Lower lobe of right lung (tissue), 2 donors: Measurements from ENCODE around the gene LENG8. TPM values are rescaled to one million over a fixed set of nuclear protein-coding genes. Genes with fewer than 3 reads are reported as not detected.
"Not testable (repeated sequence)": the region's sequence is repeated elsewhere in the genome, so short reads cannot be mapped to it uniquely, and the experiment has no call there.

Experiments used
- ATAC-seq, 2 donors: fragments of 200-7000 bp; cut with Tn5 transposase; one replicate each; pipeline ENCODE4 v1.9.1; 2020 to 2022; ENCODE audit warnings: mild to moderate bottlenecking in 2 of 2, moderate library complexity in 2 of 2
- DNase-seq: peaks from one replicate; pipeline ENCODE4 v3.0.0-alpha.2; 2020
- H3K27ac ChIP-seq: fragments of 200-600 bp; one replicate; pipeline ENCODE4 v1.8.0; 2022
- H3K27me3 ChIP-seq: fragments of 200-600 bp; one replicate; pipeline ENCODE4 v1.8.0; 2022; ENCODE audit warnings: low read depth
- H3K36me3 ChIP-seq: fragments of 200-600 bp; one replicate; pipeline ENCODE4 v1.8.0; 2022; ENCODE audit warnings: mild to moderate bottlenecking
- H3K4me1 ChIP-seq: fragments of 200-600 bp; one replicate; pipeline ENCODE4 v1.8.0; 2022
- H3K4me3 ChIP-seq: fragments of 200-600 bp; one replicate; pipeline ENCODE4 v1.8.0; 2022; ENCODE audit warnings: mild to moderate bottlenecking
- H3K9me3 ChIP-seq: fragments of 200-600 bp; one replicate; pipeline ENCODE4 v1.8.0; 2022
- CTCF ChIP-seq: fragments of 200-600 bp; IDR thresholded peaks from one replicate; pipeline ENCODE4 v1.8.0; 2022; ENCODE audit warnings: antibody characterized with exemption, mild to moderate bottlenecking
- intact Hi-C: fragments of 100-400 bp; cut with DNase I; formaldehyde crosslinking; loops from one replicate; pipeline ENCODE4 v1.11.0; 2022
- total RNA-seq: library from RNA; stranded (reverse); fragmentation: NEBNext Ultra II Directional; extraction: Animal tissue kit (Norgen Biotek cat#: 25700); gene quantifications from one replicate; pipeline ENCODE4 v1.2.1, GENCODE V29; 2021
- donor health status: DM: no; HTN: yes; CAD: no; lungs with severe emphysema.

LENG8 gene
- total RNA-seq, 1 donor from 2014 or later = 183 TPM

- DNase-seq (no peak), ATAC-seq (peak in 1 of 2 donors; percentile 16)
- no peak for TF ChIP-seq CTCF
- peaks cover 17% of the 10 kb centered on the region for H3K4me1 ChIP-seq
- no peak overlapping the region for H3K27ac ChIP-seq
- H3K27me3 ChIP-seq = no peaks in the 10 kb centered on the region
- intact Hi-C loops = no loop called here
- H3K36me3 ChIP-seq = peaks cover 4% of the 10 kb centered on the region
- H3K4me3 ChIP-seq = no peak overlapping the region
- no peaks in the 10 kb centered on the region for H3K9me3 ChIP-seq
These were observed 12.9 kb upstream of the LENG8 start for GRCh38 chr19:54436031-54436523.

- no peak overlapping the region for H3K27ac ChIP-seq
- H3K27me3 ChIP-seq = no peaks in the 10 kb centered on the region
- DNase-seq = no peak
- intact Hi-C loops = no loop called here
- no peak for ATAC-seq
- H3K4me3 ChIP-seq = no peak overlapping the region
- H3K36me3 ChIP-seq = peaks cover 4% of the 10 kb centered on the region
- no peak for TF ChIP-seq CTCF
- H3K9me3 ChIP-seq = no peaks in the 10 kb centered on the region
- H3K4me1 ChIP-seq = peaks cover 10% of the 10 kb centered on the region
These were observed 12.3 kb upstream of the LENG8 start for GRCh38 chr19:54436628-54437252.

- no peak for DNase-seq
- intact Hi-C loops = no loop called here
These were observed 9.7 kb upstream of the LENG8 start for GRCh38 chr19:54439174-54439851.

GRCh38 chr19:54440641-54441040, 8.4 kb upstream of the LENG8 start:
- peaks cover 18% of the 10 kb centered on the region for H3K36me3 ChIP-seq
- DNase-seq (no peak), ATAC-seq (no peak)
- H3K27me3 ChIP-seq = no peaks in the 10 kb centered on the region
- intact Hi-C loops = no loop called here
- H3K4me1 ChIP-seq = peaks cover 6% of the 10 kb centered on the region
- TF ChIP-seq CTCF = no peak
- H3K27ac ChIP-seq = no peak overlapping the region
- no peaks in the 10 kb centered on the region for H3K9me3 ChIP-seq
- H3K4me3 ChIP-seq = no peak overlapping the region

More at GRCh38 chr19:54439174-54439851, 9.7 kb upstream of the LENG8 start:
- peak; percentile 29 for TF ChIP-seq CTCF
- Histone ChIP-seq H3K4me3 (no peak overlapping the region), H3K9me3 (no peaks in the 10 kb centered on the region), H3K27me3 (no peaks in the 10 kb centered on the region), H3K27ac (no peak overlapping the region), H3K4me1 (peaks cover 9% of the 10 kb centered on the region), H3K36me3 (peaks cover 7% of the 10 kb centered on the region)
- peak in 1 of 2 donors; percentile 32 for ATAC-seq

GRCh38 chr19:54444737-54445136, 4.3 kb upstream of the LENG8 start:
- DNase-seq = no peak
- H3K27me3 ChIP-seq = no peaks in the 10 kb centered on the region
- H3K27ac ChIP-seq = no peak overlapping the region
- ATAC-seq = no peak
- no peaks in the 10 kb centered on the region for H3K9me3 ChIP-seq
- TF ChIP-seq CTCF = no peak
- H3K4me1 ChIP-seq = peaks cover 15% of the 10 kb centered on the region
- H3K36me3 ChIP-seq = peaks cover 21% of the 10 kb centered on the region
- no peak overlapping the region for H3K4me3 ChIP-seq
- intact Hi-C loops = no loop called here

GRCh38 chr19:54446349-54446748, 2.6 kb upstream of the LENG8 start:
- Histone ChIP-seq H3K36me3 (peaks cover 28% of the 10 kb centered on the region), H3K4me1 (peaks cover 31% of the 10 kb centered on the region)
- H3K27me3 ChIP-seq, ATAC-seq, H3K27ac ChIP-seq, intact Hi-C loops, DNase-seq, H3K9me3 ChIP-seq, H3K4me3 ChIP-seq: not testable (repeated sequence)
